Measurements from ENCODE around the gene SLIT3. TPM values are rescaled to one million over a fixed set of nuclear protein-coding genes. Genes with fewer than 3 reads are reported as not detected.
A peak's percentile ranks its signal among the peaks of the same experiment; 100 is the strongest.
"Not testable (repeated sequence)": the region's sequence is repeated elsewhere in the genome, so short reads cannot be mapped to it uniquely, and the experiment has no call there.

Gene SLIT3
- total RNA-seq, 1 experiment from 2014 or later = 0.92 TPM

DNA sequence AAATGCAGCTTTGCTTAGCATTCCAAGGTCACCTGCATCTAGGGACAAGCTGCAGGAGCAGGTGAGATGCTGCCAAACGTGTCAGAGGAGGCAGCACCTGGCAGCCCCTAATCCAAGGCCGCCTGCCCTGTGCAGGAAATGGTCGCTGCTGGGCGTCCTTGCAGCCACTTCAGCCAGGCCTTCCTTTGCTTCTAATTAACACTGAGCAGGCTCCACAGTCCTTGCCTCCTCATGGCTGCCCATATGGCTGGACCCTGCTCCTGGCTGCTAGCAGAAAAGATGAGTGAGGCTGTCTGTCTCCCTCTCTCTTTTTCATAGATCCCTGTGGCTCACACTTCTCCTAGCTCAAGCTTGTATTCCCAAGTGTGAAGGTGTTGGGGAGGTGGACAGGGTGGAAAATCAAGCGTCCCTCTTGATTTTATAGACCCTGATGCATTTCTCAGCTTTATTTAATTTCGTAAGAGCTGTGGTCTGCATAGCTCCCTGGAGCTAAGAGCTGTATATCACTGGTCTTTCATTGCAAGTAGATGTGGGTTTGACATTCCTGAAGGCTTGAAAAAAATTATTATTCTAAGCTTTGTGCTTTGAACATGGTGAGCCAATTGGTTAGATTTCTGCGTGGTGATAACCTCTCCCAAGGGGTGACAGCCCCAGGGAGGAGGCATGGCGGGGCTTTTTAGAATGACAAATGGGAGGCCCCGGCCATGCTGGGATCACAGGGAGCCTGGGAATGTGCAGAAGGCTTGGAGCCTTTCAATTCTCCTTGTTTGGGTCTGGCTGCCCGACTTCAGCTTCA, 193.8 kb downstream of the SLIT3 start:
- WGBS (ENCODE audit: extremely low coverage, insufficient read length, low lambda C conversion rate) = no CpG with 5 or more reads among the region's 10 CpGs
- H3K23me2 ChIP-seq (ENCODE audit: insufficient read length, low read depth, low read length, poor library complexity, severe bottlenecking) = no peaks in the 10 kb centered on the region
- peaks cover 7% of the 10 kb centered on the region in 2 experiments; a peak in 2 of 5 replicates for H3K9me3 Mint-ChIP-seq
- no peak overlapping the region for H2AFZ ChIP-seq (ENCODE audit: low read length)
- H3K9me3 ChIP-seq (ENCODE audit: control insufficient read depth, low read depth, low read length) = no peaks in the 10 kb centered on the region
- no peak for DNase-seq
- no peak overlapping the region for H2BK15ac ChIP-seq (ENCODE audit: low read depth, low read length)
- H4K8ac ChIP-seq (replicated peaks; ENCODE audit: insufficient read length, low read depth, low read length) = no peak overlapping the region
- peaks cover 12% of the 10 kb centered on the region for H3K27me3 Mint-ChIP-seq (ENCODE audit: low read depth)
- no peaks in the 10 kb centered on the region for H3K27me3 ChIP-seq (ENCODE audit: insufficient read depth, low read length)
- no peaks in the 10 kb centered on the region for H4K20me1 ChIP-seq (ENCODE audit: control insufficient read depth, insufficient read depth, insufficient read length)
- no peaks in the 10 kb centered on the region; the same call in 1 of the 2 replicates for H3K4me1 ChIP-seq (ENCODE audit: insufficient read depth, low read length)
- H2BK120ac ChIP-seq (ENCODE audit: low read depth, low read length, poor library complexity, severe bottlenecking) = no peak overlapping the region
- H3T11ph ChIP-seq (ENCODE audit: low read length) = no peak overlapping the region
- no peak overlapping the region for H2BK12ac ChIP-seq (ENCODE audit: insufficient read length, low read depth, low read length)
- no peak overlapping the region for H3K4ac ChIP-seq (ENCODE audit: low read depth, low read length)
- no peak overlapping the region for H3K9ac ChIP-seq (ENCODE audit: extremely low read depth, insufficient read length, low read length)
- TF ChIP-seq, protein P1, sequence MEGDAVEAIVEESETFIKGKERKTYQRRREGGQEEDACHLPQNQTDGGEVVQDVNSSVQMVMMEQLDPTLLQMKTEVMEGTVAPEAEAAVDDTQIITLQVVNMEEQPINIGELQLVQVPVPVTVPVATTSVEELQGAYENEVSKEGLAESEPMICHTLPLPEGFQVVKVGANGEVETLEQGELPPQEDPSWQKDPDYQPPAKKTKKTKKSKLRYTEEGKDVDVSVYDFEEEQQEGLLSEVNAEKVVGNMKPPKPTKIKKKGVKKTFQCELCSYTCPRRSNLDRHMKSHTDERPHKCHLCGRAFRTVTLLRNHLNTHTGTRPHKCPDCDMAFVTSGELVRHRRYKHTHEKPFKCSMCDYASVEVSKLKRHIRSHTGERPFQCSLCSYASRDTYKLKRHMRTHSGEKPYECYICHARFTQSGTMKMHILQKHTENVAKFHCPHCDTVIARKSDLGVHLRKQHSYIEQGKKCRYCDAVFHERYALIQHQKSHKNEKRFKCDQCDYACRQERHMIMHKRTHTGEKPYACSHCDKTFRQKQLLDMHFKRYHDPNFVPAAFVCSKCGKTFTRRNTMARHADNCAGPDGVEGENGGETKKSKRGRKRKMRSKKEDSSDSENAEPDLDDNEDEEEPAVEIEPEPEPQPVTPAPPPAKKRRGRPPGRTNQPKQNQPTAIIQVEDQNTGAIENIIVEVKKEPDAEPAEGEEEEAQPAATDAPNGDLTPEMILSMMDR (conservative IDR thresholded peaks at IDR 0.05) = no peak
- no peaks in the 10 kb centered on the region for H3K79me2 ChIP-seq (ENCODE audit: insufficient read depth, low read length)
- no peak overlapping the region for H3K4me3 Mint-ChIP-seq
- H3K79me1 ChIP-seq (ENCODE audit: insufficient read depth, low read depth, low read length, poor library complexity, severe bottlenecking) = no peaks in the 10 kb centered on the region
- H2AK5ac ChIP-seq (ENCODE audit: insufficient read length, low read length) = no peak overlapping the region
- H3K36me3 Mint-ChIP-seq (ENCODE audit: insufficient read depth in 1 of 3, low read depth in 3 of 3) = peaks cover 0 to 4% (median 0%) of the 10 kb centered on the region in 3 experiments; a peak in 3 of 7 replicates
- no peak overlapping the region for H4K5ac ChIP-seq (ENCODE audit: insufficient read length, low read depth, low read length)
- no peak overlapping the region for H3K56ac ChIP-seq (ENCODE audit: insufficient read length, low read depth, low read length)
- H3K4me2 ChIP-seq (ENCODE audit: insufficient read depth, insufficient read length, low read length) = no peak overlapping the region
- H3K27ac ChIP-seq (ENCODE audit: insufficient read length, low read depth, low read length) = no peak overlapping the region
- H3K23ac ChIP-seq (ENCODE audit: insufficient read length, low read depth, low read length) = no peak overlapping the region
- H2BK5ac ChIP-seq (ENCODE audit: insufficient read length, low read length) = no peak overlapping the region
- H3K14ac ChIP-seq (ENCODE audit: insufficient read depth, low read length) = peak overlapping the region; percentile 9; the same call in 1 of the 2 replicates
- no peak overlapping the region for H4K91ac ChIP-seq (ENCODE audit: insufficient read length, low read depth, low read length)
- peaks cover 10% of the 10 kb centered on the region in 2 experiments for H3K4me1 Mint-ChIP-seq
- H3K27ac Mint-ChIP-seq = no peak overlapping the region
- no peak overlapping the region for H2BK20ac ChIP-seq (ENCODE audit: low read depth, low read length, poor library complexity, severe bottlenecking)
- no peak overlapping the region for H3K18ac ChIP-seq (ENCODE audit: insufficient read length, low read depth, low read length)

DNA sequence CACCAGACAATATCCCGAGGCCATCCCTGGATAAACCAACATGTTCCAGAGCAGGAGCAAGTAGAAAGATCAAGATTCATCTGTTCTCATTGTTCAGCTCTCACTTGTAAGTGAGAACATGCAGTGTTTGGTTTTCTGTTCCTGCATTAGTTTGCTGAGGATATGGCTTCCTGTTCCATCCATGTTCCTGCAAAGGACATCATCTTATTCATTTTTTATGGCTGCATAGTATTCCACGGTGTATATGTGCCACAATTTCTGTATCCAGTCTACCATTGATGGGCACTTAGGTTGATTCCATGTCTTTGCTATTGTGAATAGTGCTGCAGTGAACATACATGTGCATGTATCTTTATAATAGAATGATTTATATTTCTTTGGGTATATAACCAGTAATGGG, 195.4 kb downstream of the SLIT3 start:
- WGBS (ENCODE audit: extremely low coverage, insufficient read length, low lambda C conversion rate) = no CpG with 5 or more reads among the region's 2 CpGs
- not testable (repeated sequence) for H3K9me3 Mint-ChIP-seq, H3K27ac Mint-ChIP-seq

More for the DNA sequence above, 195.4 kb downstream of the SLIT3 start:
- not testable (repeated sequence) for H2AK5ac ChIP-seq (ENCODE audit: insufficient read length, low read length); H3K27me3 ChIP-seq (ENCODE audit: insufficient read depth, low read length); H3K23me2 ChIP-seq (ENCODE audit: insufficient read length, low read depth, low read length, poor library complexity, severe bottlenecking); H4K8ac ChIP-seq (replicated peaks; ENCODE audit: insufficient read length, low read depth, low read length); H4K5ac ChIP-seq (ENCODE audit: insufficient read length, low read depth, low read length); H3K14ac ChIP-seq (ENCODE audit: insufficient read depth, low read length); H3K27ac ChIP-seq (ENCODE audit: insufficient read length, low read depth, low read length); H2BK15ac ChIP-seq (ENCODE audit: low read depth, low read length); H2AFZ ChIP-seq (ENCODE audit: low read length); H4K20me1 ChIP-seq (ENCODE audit: control insufficient read depth, insufficient read depth, insufficient read length); H4K91ac ChIP-seq (ENCODE audit: insufficient read length, low read depth, low read length); H3K23ac ChIP-seq (ENCODE audit: insufficient read length, low read depth, low read length); DNase-seq; H3K9me3 ChIP-seq (ENCODE audit: control insufficient read depth, low read depth, low read length); H2BK120ac ChIP-seq (ENCODE audit: low read depth, low read length, poor library complexity, severe bottlenecking); H3K79me1 ChIP-seq (ENCODE audit: insufficient read depth, low read depth, low read length, poor library complexity, severe bottlenecking); H3K4me1 ChIP-seq (ENCODE audit: insufficient read depth, low read length); H2BK5ac ChIP-seq (ENCODE audit: insufficient read length, low read length); H3K18ac ChIP-seq (ENCODE audit: insufficient read length, low read depth, low read length); H3K56ac ChIP-seq (ENCODE audit: insufficient read length, low read depth, low read length); H3K36me3 Mint-ChIP-seq (ENCODE audit: insufficient read depth in 1 of 3, low read depth in 3 of 3); H3K4me2 ChIP-seq (ENCODE audit: insufficient read depth, insufficient read length, low read length); H3K4me3 Mint-ChIP-seq; H2BK20ac ChIP-seq (ENCODE audit: low read depth, low read length, poor library complexity, severe bottlenecking); H3K9ac ChIP-seq (ENCODE audit: extremely low read depth, insufficient read length, low read length); H3K4ac ChIP-seq (ENCODE audit: low read depth, low read length); H2BK12ac ChIP-seq (ENCODE audit: insufficient read length, low read depth, low read length); H3K79me2 ChIP-seq (ENCODE audit: insufficient read depth, low read length); H3T11ph ChIP-seq (ENCODE audit: low read length)
- H3K4me1 Mint-ChIP-seq = peaks cover 22 to 23% of the 10 kb centered on the region in 2 experiments
- H3K27me3 Mint-ChIP-seq (ENCODE audit: low read depth) = peaks cover 15% of the 10 kb centered on the region
